ENCODE results near the gene LTBP3. TPM values are rescaled to one million over a fixed set of nuclear protein-coding genes. Genes with fewer than 3 reads are reported as not detected.
"Not testable (repeated sequence)": the region's sequence is repeated elsewhere in the genome, so short reads cannot be mapped to it uniquely, and the experiment has no call there.

Gene LTBP3
- total RNA-seq, 2 experiments from 2014 or later: 11.2 to 13.8 TPM

DNA sequence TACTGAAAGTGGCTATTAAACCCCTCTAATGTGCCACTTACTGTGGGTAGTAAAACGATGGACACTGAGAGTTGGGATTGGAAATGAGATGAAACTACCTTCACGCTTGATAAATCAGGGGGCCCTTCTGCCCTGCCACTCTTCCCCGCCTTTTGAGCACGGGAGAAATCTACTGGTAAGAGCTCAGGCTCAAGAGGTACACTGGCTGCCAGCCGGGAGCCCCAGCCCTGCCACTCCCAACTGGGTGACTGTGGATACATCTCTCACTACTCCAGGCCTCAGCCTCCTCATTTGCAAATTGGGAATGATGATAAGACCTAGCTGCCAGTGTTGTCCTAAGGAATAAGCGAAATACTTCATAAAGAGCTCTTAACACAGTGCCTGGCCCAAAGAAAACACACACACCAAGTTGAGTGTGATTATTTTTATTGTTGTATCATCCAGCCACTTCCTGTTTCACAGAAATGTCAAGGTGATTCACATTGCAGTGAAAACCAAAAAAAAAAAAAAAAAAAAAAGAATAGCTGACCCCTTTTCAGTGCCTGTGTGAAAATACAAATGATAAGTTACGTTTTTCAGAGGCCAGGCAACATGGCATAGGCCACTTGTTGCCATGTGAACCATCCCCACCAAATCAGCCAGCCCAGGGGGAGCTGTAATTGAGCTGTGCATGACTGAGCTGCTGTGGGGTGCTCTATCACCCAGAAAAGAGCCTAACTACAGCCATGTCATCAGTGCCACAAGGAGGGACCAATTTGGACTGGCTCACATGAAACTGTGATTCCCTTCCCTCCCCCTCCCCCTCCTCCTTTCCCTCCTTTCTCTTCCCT is 7.7 kb upstream of the LTBP3 start:
- Histone ChIP-seq H3K36me3 (ENCODE audit: insufficient read depth, low read length) (no peaks in the 10 kb centered on the region), H3K4me2 (ENCODE audit: low read length) (peak overlapping the region; percentile 41), H3K9me2 (ENCODE audit: insufficient read depth, low read length) (no peaks in the 10 kb centered on the region), H4K20me1 (ENCODE audit: insufficient read depth, low read length) (no peaks in the 10 kb centered on the region), H2AFZ (ENCODE audit: low read length) (no peak overlapping the region), H3K79me2 (ENCODE audit: insufficient read depth, low read depth, low read length) (peaks cover 24% of the 10 kb centered on the region), H3K4me1 (ENCODE audit: insufficient read depth, low read length, poor library complexity, severe bottlenecking) (peaks cover 32% of the 10 kb centered on the region), H3K27ac (ENCODE audit: low read depth, low read length, poor library complexity, severe bottlenecking) (peak overlapping the region; percentile 4), H3K9me3 (ENCODE audit: low read length) (no peaks in the 10 kb centered on the region), H3K4me3 (ENCODE audit: low read depth, low read length, poor library complexity, severe bottlenecking) (no peak overlapping the region)
- no peak for TF ChIP-seq EZH2phosphoT487 (IDR thresholded peaks at IDR 0.05; ENCODE audit: borderline replicate concordance, low read depth, low read length)
- TF ChIP-seq, protein P1, sequence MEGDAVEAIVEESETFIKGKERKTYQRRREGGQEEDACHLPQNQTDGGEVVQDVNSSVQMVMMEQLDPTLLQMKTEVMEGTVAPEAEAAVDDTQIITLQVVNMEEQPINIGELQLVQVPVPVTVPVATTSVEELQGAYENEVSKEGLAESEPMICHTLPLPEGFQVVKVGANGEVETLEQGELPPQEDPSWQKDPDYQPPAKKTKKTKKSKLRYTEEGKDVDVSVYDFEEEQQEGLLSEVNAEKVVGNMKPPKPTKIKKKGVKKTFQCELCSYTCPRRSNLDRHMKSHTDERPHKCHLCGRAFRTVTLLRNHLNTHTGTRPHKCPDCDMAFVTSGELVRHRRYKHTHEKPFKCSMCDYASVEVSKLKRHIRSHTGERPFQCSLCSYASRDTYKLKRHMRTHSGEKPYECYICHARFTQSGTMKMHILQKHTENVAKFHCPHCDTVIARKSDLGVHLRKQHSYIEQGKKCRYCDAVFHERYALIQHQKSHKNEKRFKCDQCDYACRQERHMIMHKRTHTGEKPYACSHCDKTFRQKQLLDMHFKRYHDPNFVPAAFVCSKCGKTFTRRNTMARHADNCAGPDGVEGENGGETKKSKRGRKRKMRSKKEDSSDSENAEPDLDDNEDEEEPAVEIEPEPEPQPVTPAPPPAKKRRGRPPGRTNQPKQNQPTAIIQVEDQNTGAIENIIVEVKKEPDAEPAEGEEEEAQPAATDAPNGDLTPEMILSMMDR (conservative IDR thresholded peaks at IDR 0.05; ENCODE audit: low read length): no peak
- ChIA-PET CTCF (ENCODE audit: unreplicated experiment) (interaction anchor here (0.5 to 1.0 kb wide), 3 partner anchors 14 to 325 kb away, joined by 3 to 6 read pairs (median 3); partner anchors contain the start of gene CCDC85B), POLR2A (interaction anchor here (0.6 to 1.1 kb wide), 6 partner anchors 9 to 559 kb away, joined by 3 to 12 read pairs (median 5); no protein-coding TSS in a partner anchor)
- intact Hi-C loops (cut with micrococcal nuclease; ENCODE audit: unreplicated experiment): no loop called here
- DNase-seq (ENCODE audit: low spot score): no peak
- no TSS peak for BruUV-seq (replicated peaks)

DNA sequence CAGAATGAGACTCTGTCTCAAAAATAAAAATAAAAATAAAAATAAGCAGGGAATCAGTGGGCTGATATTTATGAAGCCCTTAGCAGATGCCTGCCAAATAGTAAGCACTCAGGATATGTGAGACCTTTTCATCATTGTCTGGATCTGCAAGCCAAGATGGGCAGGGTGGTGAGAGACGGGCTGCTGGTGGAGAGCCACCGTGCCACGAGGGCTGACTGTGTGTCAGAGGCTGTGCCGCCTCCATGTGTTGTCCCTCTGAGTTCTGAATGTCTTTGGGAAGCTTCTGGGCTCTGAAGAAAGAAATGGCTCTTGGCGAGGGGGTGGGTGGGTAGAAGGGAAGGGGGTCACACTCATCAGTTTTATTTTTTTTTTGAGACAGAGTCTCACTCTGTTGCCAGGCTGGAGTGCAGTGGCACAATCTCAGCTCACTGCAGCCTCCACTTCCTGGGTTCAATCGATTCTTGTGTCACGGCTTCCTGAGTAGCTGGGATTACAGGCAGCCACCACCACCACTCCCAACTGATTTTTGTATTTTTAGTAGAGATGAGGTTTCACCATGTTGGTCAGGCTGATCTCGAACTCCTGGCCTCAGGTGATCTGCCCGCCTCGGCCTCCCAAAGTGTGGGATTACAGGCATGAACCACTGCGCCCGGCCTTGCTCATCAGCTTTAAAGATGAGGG is 6.9 kb upstream of the LTBP3 start:
- H3K27ac ChIP-seq (ENCODE audit: low read depth, low read length, poor library complexity, severe bottlenecking): peak overlapping the region; percentile 4
- H4K20me1 ChIP-seq (ENCODE audit: insufficient read depth, low read length); intact Hi-C loops (cut with micrococcal nuclease; ENCODE audit: unreplicated experiment); H3K36me3 ChIP-seq (ENCODE audit: insufficient read depth, low read length); H3K9me3 ChIP-seq (ENCODE audit: low read length); H2AFZ ChIP-seq (ENCODE audit: low read length); CTCF ChIA-PET (ENCODE audit: unreplicated experiment); H3K9me2 ChIP-seq (ENCODE audit: insufficient read depth, low read length); DNase-seq (ENCODE audit: low spot score); H3K4me3 ChIP-seq (ENCODE audit: low read depth, low read length, poor library complexity, severe bottlenecking); BruUV-seq (replicated peaks): not testable (repeated sequence)
- peak overlapping the region; percentile 41 for H3K4me2 ChIP-seq (ENCODE audit: low read length)
- H3K79me2 ChIP-seq (ENCODE audit: insufficient read depth, low read depth, low read length): peaks cover 18% of the 10 kb centered on the region
- POLR2A ChIA-PET: interaction anchor here (0.6 to 1.1 kb wide), 2 partner anchors 8 to 24 kb away, joined by 3 to 4 read pairs; no protein-coding TSS in a partner anchor
- H3K4me1 ChIP-seq (ENCODE audit: insufficient read depth, low read length, poor library complexity, severe bottlenecking): peaks cover 32% of the 10 kb centered on the region

DNA sequence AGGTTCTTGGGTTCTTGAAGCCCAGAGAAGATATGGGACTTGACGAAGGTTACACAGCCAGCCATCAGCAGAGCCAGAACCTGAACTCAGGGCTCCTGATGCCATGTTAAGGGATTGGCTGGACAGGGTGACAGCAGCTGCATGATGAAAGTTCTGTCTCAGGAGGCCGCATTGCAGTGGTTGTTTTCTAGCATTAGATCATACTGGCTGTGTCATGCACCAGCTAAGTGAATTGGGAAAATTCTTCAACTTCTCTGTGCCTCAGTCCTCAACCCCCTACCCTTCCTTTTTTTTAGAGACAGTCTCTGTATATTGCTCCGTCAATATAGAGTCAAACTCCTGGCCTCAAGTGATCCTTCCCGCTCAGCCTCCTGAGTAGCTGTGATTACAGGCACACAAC is 5.4 kb upstream of the LTBP3 start:
- intact Hi-C loops (cut with micrococcal nuclease; ENCODE audit: unreplicated experiment): no loop called here
- ChIA-PET POLR2A (interaction anchor here (0.7 kb wide), 1 partner anchor 29 kb away, joined by 5 read pairs; no protein-coding TSS in a partner anchor), CTCF (ENCODE audit: unreplicated experiment) (interaction anchor here (0.9 kb wide), 1 partner anchor 38 kb away, joined by 3 read pairs; no protein-coding TSS in a partner anchor)
- H4K20me1 ChIP-seq (ENCODE audit: insufficient read depth, low read length): no peaks in the 10 kb centered on the region
- TF ChIP-seq EZH2phosphoT487 (IDR thresholded peaks at IDR 0.05; ENCODE audit: borderline replicate concordance, low read depth, low read length): no peak
- TF ChIP-seq, protein P1 (conservative IDR thresholded peaks at IDR 0.05; ENCODE audit: low read length): no peak
- H3K4me3 ChIP-seq (ENCODE audit: low read depth, low read length, poor library complexity, severe bottlenecking): no peak overlapping the region
- peaks cover 9% of the 10 kb centered on the region for H3K79me2 ChIP-seq (ENCODE audit: insufficient read depth, low read depth, low read length)
- no peaks in the 10 kb centered on the region for H3K36me3 ChIP-seq (ENCODE audit: insufficient read depth, low read length)
- no peak overlapping the region for H3K27ac ChIP-seq (ENCODE audit: low read depth, low read length, poor library complexity, severe bottlenecking)
- no peak overlapping the region for H3K4me2 ChIP-seq (ENCODE audit: low read length)
- BruUV-seq (replicated peaks): no TSS peak
- no peaks in the 10 kb centered on the region for H3K9me2 ChIP-seq (ENCODE audit: insufficient read depth, low read length)
- H3K4me1 ChIP-seq (ENCODE audit: insufficient read depth, low read length, poor library complexity, severe bottlenecking): peaks cover 26% of the 10 kb centered on the region
- no peaks in the 10 kb centered on the region for H3K9me3 ChIP-seq (ENCODE audit: low read length)
- no peak overlapping the region for H2AFZ ChIP-seq (ENCODE audit: low read length)
- no peak for DNase-seq (ENCODE audit: low spot score)

Data from OCI-LY7 (cell line).